Gastroesophageal sphincter (tissue), 4 donors: ENCODE results near the gene MYO1D. TPM values are rescaled to one million over a fixed set of nuclear protein-coding genes. Genes with fewer than 3 reads are reported as not detected.

Experiments used
- ATAC-seq: fragments of 150-250 bp; one replicate; pipeline ENCODE4 v1.9.1; 2016; ENCODE audit warnings: mild to moderate bottlenecking, moderate library complexity
- H3K27ac ChIP-seq, 4 donors: fragments of 200-600 bp; sonication (generic) in 3 of 4; 1 replicate in 3 of 4; 2 replicates in 1 of 4; pipeline ENCODE4 v1.5.1; 2016 to 2019
- H3K27me3 ChIP-seq: fragments of 200-600 bp; sonication (generic); one replicate; pipeline ENCODE4 v1.5.1; 2019
- H3K36me3 ChIP-seq, 2 donors: fragments of 200-600 bp; sonication (generic); one replicate each; pipeline ENCODE4 v1.5.1; 2019; ENCODE audit warnings: control low read depth in 1 of 2
- H3K4me1 ChIP-seq, 3 donors: fragments of 200-600 bp; sonication (generic); 1 replicate in 2 of 3; 2 replicates in 1 of 3; pipeline ENCODE4 v1.5.1; 2016 to 2019; ENCODE audit warnings: control low read depth in 2 of 3
- H3K4me3 ChIP-seq, 2 donors: fragments of 200-600 bp; sonication (generic); one replicate each; pipeline ENCODE4 v1.5.1; 2019; ENCODE audit warnings: mild to moderate bottlenecking in 1 of 2, moderate library complexity in 1 of 2
- H3K9me3 ChIP-seq, 3 donors: fragments of 200-600 bp; sonication (generic); one replicate each; pipeline ENCODE4 v1.5.1; 2017 to 2019; ENCODE audit warnings: control low read depth in 2 of 3
- CTCF ChIP-seq, 4 experiments: fragments of 200-600 bp in 2 of 4; fragments of 450-650 bp in 2 of 4; sonication (generic) in 1 of 4; IDR thresholded peaks; one replicate each; pipeline ENCODE4 v1.5.1; 2017 to 2019; ENCODE audit warnings: antibody characterized with exemption in 4 of 4, mild to moderate bottlenecking in 2 of 4, moderate library complexity in 2 of 4
- EP300 ChIP-seq: sonication (generic); formaldehyde crosslinking; IDR thresholded peaks from one replicate; pipeline ENCODE4 v1.6.1; 2017; ENCODE audit warnings: antibody characterized with exemption, mild to moderate bottlenecking
- POLR2A ChIP-seq, 2 donors: fragments of 450-650 bp; IDR thresholded peaks; one replicate each; pipeline ENCODE4 v1.6.1; 2017; ENCODE audit warnings: antibody characterized with exemption in 2 of 2, mild to moderate bottlenecking in 2 of 2, moderate library complexity in 1 of 2
- POLR2AphosphoS5 ChIP-seq: sonication (generic); formaldehyde crosslinking; IDR thresholded peaks from one replicate; pipeline ENCODE4 v1.6.1; 2017; ENCODE audit warnings: antibody characterized with exemption
- WGBS, 2 donors: methylation state at CpG; one replicate each; pipeline ENCODE4 v1.1.5; 2018; ENCODE audit warnings: low coverage in 1 of 2; 5-methylcytosine and 5-hydroxymethylcytosine counted together
- total RNA-seq, 4 donors: library from RNA; depleted of rRNA; stranded (reverse); fragments of >200 nt; gene quantifications; one replicate each; pipeline ENCODE4 v1.1.0, GENCODE V29; 2016

The MYO1D gene
- total RNA-seq, 4 donors from 2014 or later, result 28.2 to 63.5 (median 47.2) TPM

DNA sequence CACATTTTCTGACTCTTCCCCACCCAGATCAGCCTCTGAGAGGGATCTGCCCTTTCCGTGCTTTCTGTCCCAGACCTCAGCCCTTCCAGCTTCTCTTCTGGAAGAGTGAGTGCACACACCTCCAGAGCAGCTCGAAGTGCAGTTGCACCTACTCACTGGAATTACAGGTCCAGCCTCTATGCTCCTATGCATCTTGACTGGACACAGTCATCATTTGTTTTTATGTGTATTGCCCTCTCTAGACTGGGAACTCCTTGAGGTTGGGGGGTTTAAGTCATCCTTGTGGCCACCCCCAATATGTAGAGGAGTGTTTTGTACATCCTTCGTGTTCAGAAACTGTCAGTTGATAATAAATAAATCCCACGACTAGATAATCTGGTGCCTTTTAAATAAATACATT, 308.2 kb downstream of the MYO1D start:
- TF ChIP-seq CTCF (IDR thresholded peaks at IDR 0.05), result no peak
- no peak for TF ChIP-seq POLR2A (IDR thresholded peaks at IDR 0.05)
- no peak for TF ChIP-seq POLR2AphosphoS5
- no peak for TF ChIP-seq EP300
- H3K9me3 ChIP-seq, result no peaks in the 10 kb centered on the region
- no peaks in the 10 kb centered on the region for H3K27me3 ChIP-seq
- no peak overlapping the region for H3K4me3 ChIP-seq
- H3K4me1 ChIP-seq, result no peaks in the 10 kb centered on the region
- 76 to 77% methylated on average over 3 of the region's 4 CpGs for WGBS, 2 donors
- no peak for ATAC-seq
- peaks cover 0 to 4% of the 10 kb centered on the region in 2 donors for H3K36me3 ChIP-seq
- H3K27ac ChIP-seq, result no peak overlapping the region

DNA sequence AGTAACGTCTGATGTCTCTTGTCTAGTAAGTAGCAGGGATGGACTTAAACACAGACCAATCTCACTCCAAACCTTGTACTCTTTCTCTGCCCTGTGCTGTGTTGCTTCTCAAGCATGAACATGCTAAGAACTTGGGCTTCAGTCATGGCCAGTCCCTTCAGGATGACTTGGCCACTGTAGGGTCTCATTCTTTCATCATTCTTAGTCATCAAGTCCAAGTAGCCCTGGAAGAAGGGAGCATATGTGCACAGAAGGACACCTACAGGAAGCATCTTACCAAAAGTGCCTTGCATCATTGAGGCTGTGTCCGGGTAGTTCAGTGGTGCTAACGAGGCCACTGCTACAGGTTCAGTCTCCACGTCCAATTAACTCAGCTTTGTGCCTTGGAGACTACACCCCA, 309.4 kb downstream of the MYO1D start:
- no peak for ATAC-seq
- Histone ChIP-seq H3K9me3 (no peaks in the 10 kb centered on the region), H3K36me3 (peaks cover 0 to 4% of the 10 kb centered on the region in 2 donors), H3K27me3 (no peaks in the 10 kb centered on the region), H3K27ac (no peak overlapping the region), H3K4me1 (no peaks in the 10 kb centered on the region), H3K4me3 (no peak overlapping the region)
- TF ChIP-seq EP300 (no peak), POLR2A (IDR thresholded peaks at IDR 0.05) (no peak), CTCF (IDR thresholded peaks at IDR 0.05) (no peak), POLR2AphosphoS5 (no peak)
- 75 to 89% methylated on average over 1 to 3 of the region's 4 CpGs for WGBS, 2 donors

GRCh38 chr17:32567086-32567485, 309.8 kb downstream of the MYO1D start:
- ATAC-seq, result no peak
- Histone ChIP-seq H3K27ac (no peak overlapping the region), H3K36me3 (peaks cover 0 to 4% of the 10 kb centered on the region in 2 donors), H3K9me3 (no peaks in the 10 kb centered on the region), H3K27me3 (no peaks in the 10 kb centered on the region), H3K4me1 (no peaks in the 10 kb centered on the region), H3K4me3 (no peak overlapping the region)
- WGBS, 2 donors, result 80 to 81% methylated on average over 2 to 3 of the region's 4 CpGs
- TF ChIP-seq CTCF (IDR thresholded peaks at IDR 0.05), result no peak
- no peak for TF ChIP-seq POLR2AphosphoS5
- no peak for TF ChIP-seq POLR2A (IDR thresholded peaks at IDR 0.05)
- no peak for TF ChIP-seq EP300

GRCh38 chr17:32566303-32566702, 310.6 kb downstream of the MYO1D start:
- TF ChIP-seq POLR2A (IDR thresholded peaks at IDR 0.05), result no peak
- TF ChIP-seq CTCF (IDR thresholded peaks at IDR 0.05), result no peak
- no peak for TF ChIP-seq EP300
- TF ChIP-seq POLR2AphosphoS5, result no peak
- Histone ChIP-seq H3K9me3 (no peaks in the 10 kb centered on the region), H3K4me1 (no peaks in the 10 kb centered on the region), H3K4me3 (no peak overlapping the region), H3K36me3 (peaks cover 0 to 4% of the 10 kb centered on the region in 2 donors), H3K27me3 (no peaks in the 10 kb centered on the region), H3K27ac (no peak overlapping the region)
- no peak for ATAC-seq
- WGBS, 2 donors, result 77 to 80% methylated on average over 5 of the region's 5 CpGs

- Histone ChIP-seq H3K27ac (no peak overlapping the region), H3K9me3 (no peaks in the 10 kb centered on the region), H3K27me3 (no peaks in the 10 kb centered on the region), H3K4me1 (no peaks in the 10 kb centered on the region), H3K36me3 (peaks cover 0 to 4% of the 10 kb centered on the region in 2 donors), H3K4me3 (no peak overlapping the region)
- TF ChIP-seq POLR2A (IDR thresholded peaks at IDR 0.05), result no peak
- TF ChIP-seq CTCF (IDR thresholded peaks at IDR 0.05), result no peak
- no peak for TF ChIP-seq EP300
- TF ChIP-seq POLR2AphosphoS5, result no peak
- 100% methylated on average over 1 of the region's 3 CpGs; no CpG with 5 or more reads in 1 of the 2 donors for WGBS, 2 donors
- ATAC-seq, result no peak
Measured at GRCh38 chr17:32565401-32565800, 311.5 kb downstream of the MYO1D start.
